Measurements from ENCODE around the gene DYNC1LI1. TPM values are rescaled to one million over a fixed set of nuclear protein-coding genes. Genes with fewer than 3 reads are reported as not detected.

The DYNC1LI1 gene
- total RNA-seq, 1 experiment from 2014 or later = 41.1 TPM

Other genes starting within 250 kb of the DYNC1LI1 start
- 1.4 and 15.5 TPM in 2 replicates for gene CMTM7, start 179.0 kb downstream of the DYNC1LI1 start, total RNA-seq (2014; rRNA removed; shearing (Covaris generic); ENCODE audit: low replicate concordance)
- 73.3 and 82.2 TPM in 2 replicates for gene CMTM6, start 68.0 kb downstream of the DYNC1LI1 start, total RNA-seq (2014; rRNA removed; shearing (Covaris generic); ENCODE audit: low replicate concordance)
- gene CNOT10, start 114.3 kb upstream of the DYNC1LI1 start, total RNA-seq (2014; rRNA removed; shearing (Covaris generic); ENCODE audit: low replicate concordance) = 8.7 and 16.2 TPM in 2 replicates
- not detected in 2 replicates for gene TRIM71, start 247.1 kb upstream of the DYNC1LI1 start, total RNA-seq (2014; rRNA removed; shearing (Covaris generic); ENCODE audit: low replicate concordance)

Measured in Caki2 (cell line).